Testis (tissue), 2 donors: Measurements from ENCODE around the gene OPTN.
"Not testable (repeated sequence)": the region's sequence is repeated elsewhere in the genome, so short reads cannot be mapped to it uniquely, and the experiment has no call there.

ENCODE experiments used
- POLR2A ChIP-seq: fragments of 450-650 bp; IDR thresholded peaks from one replicate; pipeline ENCODE4 v1.6.1; 2017; ENCODE audit warnings: antibody characterized with exemption, mild to moderate bottlenecking, moderate library complexity
- TF ChIP-seq, protein P1 (sequence below), 3 experiments: fragments of 450-650 bp in 2 of 3; fragments of 200-600 bp in 1 of 3; sonication (generic) in 1 of 3; IDR thresholded peaks; one replicate each; pipeline ENCODE4 v1.5.1; 2016 to 2019; ENCODE audit warnings: antibody characterized with exemption in 3 of 3, mild to moderate bottlenecking in 2 of 3, moderate library complexity in 1 of 3

DNA sequence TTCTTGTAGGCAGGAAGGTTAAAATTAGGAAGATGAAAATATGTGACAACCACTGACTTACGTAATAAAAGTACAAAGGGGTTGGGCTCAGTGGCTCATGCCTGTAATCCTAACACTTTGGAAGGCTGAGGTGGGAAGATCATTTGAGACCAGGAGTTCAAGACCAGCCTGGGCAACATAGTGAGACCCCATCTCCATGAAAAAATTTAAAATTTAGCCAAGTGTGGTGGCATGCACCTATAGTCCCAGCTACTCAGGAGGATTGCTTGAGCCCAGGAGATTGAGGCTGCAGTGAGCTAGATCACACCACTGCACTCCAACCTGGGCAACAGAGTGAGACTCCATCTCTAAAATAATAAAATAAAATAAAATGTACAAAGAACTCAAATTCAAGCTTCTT is 46.8 kb upstream of the OPTN start:
- TF ChIP-seq, protein P1, sequence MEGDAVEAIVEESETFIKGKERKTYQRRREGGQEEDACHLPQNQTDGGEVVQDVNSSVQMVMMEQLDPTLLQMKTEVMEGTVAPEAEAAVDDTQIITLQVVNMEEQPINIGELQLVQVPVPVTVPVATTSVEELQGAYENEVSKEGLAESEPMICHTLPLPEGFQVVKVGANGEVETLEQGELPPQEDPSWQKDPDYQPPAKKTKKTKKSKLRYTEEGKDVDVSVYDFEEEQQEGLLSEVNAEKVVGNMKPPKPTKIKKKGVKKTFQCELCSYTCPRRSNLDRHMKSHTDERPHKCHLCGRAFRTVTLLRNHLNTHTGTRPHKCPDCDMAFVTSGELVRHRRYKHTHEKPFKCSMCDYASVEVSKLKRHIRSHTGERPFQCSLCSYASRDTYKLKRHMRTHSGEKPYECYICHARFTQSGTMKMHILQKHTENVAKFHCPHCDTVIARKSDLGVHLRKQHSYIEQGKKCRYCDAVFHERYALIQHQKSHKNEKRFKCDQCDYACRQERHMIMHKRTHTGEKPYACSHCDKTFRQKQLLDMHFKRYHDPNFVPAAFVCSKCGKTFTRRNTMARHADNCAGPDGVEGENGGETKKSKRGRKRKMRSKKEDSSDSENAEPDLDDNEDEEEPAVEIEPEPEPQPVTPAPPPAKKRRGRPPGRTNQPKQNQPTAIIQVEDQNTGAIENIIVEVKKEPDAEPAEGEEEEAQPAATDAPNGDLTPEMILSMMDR (IDR thresholded peaks at IDR 0.05), result not testable (repeated sequence)
- not testable (repeated sequence) for TF ChIP-seq POLR2A
